Activated CD4-positive, alpha-beta T cell treated with anti-CD3 and anti-CD28 coated beads, Interleukin-2, amount 50 U/mL, for 24 hours (primary cell): ENCODE results near the gene ANGPTL4.
"Not testable (repeated sequence)": the region's sequence is repeated elsewhere in the genome, so short reads cannot be mapped to it uniquely, and the experiment has no call there.

Source experiments
- DNase-seq, 2 donors: peaks; one replicate each; pipeline ENCODE4 v3.0.0-alpha.2; 2020; ENCODE audit warnings: low read depth in 1 of 2, low spot score in 1 of 2

Gene ANGPTL4

DNA sequence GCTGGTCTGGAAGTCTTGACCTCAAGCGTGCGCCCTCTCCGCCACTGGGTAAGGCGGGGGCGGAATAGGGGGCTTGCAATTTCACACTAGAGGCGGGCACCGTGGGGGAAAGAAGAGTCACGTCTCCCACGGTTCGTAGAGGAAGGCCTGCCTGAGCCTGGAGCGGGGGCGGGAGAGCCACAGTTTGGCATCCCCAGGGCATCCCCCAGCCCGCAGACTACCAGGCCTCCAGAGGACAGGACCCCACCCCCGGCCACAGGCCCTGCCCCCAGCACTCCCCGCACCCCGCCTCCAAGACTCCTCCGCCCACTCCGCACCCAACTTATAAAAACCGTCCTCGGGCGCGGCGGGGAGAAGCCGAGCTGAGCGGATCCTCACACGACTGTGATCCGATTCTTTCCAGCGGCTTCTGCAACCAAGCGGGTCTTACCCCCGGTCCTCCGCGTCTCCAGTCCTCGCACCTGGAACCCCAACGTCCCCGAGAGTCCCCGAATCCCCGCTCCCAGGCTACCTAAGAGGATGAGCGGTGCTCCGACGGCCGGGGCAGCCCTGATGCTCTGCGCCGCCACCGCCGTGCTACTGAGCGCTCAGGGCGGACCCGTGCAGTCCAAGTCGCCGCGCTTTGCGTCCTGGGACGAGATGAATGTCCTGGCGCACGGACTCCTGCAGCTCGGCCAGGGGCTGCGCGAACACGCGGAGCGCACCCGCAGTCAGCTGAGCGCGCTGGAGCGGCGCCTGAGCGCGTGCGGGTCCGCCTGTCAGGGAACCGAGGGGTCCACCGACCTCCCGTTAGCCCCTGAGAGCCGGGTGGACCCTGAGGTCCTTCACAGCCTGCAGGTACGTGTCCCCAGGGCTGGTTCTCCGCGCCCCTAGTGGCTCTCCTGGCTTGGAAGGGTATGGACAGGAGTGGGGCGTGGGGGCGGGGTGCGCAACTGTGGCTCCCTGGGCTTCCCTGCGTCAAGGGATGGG is at the start of gene ANGPTL4:
Gene ANGPTL4 (plus strand): TSS at position 353 of the 969 bp plus-strand sequence. CDS start 167 bp downstream, at position 520.
- peak; percentile 19 to 32 for DNase-seq

DNA sequence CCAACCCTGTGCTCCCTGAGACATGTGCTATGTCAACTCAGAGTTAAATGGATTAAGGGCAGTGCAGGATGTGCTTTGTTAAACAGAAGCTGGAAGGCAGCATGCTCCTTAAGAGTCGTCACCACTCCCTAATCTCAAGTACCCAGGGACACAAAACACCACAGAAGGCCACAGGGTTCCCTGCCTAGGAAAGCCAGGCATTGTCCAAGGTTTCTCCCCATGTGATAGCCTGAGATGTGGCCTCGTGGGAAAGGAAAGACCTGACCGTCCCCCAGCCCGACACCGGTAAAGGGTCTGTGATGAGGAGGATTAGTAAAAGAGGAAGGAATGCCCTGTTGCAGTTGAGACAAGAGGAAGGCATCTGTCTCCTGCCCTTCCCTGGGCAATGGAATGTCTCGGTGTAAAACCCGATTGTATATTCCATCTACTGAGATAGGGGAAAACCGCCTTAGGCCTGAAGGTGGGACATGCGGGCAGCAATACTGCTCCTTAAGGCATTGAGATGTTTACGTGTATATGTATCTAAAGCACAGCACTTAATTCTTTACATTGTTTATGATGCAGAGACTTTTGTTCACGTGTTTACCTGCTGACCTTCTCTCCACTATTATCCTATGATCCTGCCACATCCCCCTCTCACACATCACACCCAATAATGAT is 48.8 kb upstream of the ANGPTL4 start:
- DNase-seq = not testable (repeated sequence)

GRCh38 chr19:8316351-8317125 is 47.4 kb upstream of the ANGPTL4 start:
- no peak for DNase-seq

- not testable (repeated sequence) for DNase-seq
These were observed 45.1 kb upstream of the ANGPTL4 start for GRCh38 chr19:8318835-8319234.

DNA sequence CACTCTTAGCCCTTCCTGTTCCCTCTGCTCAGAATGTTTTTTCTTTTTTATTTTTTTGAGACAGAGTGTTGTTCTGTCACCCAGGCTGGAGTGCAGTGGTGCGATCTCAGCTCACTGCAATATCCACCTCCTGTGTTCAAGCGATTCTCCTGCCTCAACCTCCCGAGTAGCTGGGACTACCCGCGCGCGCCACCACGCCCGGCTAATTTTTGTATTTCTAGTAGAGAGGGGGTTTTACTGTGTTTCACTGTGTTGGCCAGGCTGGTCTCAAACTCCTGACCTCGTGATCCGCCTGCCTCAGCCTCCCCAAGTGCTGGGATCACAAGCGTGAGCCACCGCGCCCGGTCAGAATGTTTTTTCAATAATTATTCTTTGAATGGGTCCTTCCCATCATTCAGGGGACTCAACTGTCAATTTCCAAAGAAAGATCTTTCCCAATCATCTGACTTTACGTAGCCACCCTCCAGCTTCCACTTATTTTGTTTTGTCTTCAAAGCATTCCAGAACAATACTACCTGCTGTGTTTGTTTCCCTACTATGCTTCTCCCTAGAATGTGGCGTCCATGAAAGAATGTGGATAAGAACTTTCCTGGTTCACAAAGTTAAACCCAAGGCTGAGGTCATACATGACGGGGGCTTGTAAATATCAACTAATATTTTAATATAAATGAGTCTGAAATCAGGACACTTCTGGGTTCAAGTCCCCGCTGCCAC is 44.0 kb upstream of the ANGPTL4 start:
- DNase-seq = no peak

- no peak for DNase-seq
These were observed 43.3 kb upstream of the ANGPTL4 start for GRCh38 chr19:8320564-8321066.

DNA sequence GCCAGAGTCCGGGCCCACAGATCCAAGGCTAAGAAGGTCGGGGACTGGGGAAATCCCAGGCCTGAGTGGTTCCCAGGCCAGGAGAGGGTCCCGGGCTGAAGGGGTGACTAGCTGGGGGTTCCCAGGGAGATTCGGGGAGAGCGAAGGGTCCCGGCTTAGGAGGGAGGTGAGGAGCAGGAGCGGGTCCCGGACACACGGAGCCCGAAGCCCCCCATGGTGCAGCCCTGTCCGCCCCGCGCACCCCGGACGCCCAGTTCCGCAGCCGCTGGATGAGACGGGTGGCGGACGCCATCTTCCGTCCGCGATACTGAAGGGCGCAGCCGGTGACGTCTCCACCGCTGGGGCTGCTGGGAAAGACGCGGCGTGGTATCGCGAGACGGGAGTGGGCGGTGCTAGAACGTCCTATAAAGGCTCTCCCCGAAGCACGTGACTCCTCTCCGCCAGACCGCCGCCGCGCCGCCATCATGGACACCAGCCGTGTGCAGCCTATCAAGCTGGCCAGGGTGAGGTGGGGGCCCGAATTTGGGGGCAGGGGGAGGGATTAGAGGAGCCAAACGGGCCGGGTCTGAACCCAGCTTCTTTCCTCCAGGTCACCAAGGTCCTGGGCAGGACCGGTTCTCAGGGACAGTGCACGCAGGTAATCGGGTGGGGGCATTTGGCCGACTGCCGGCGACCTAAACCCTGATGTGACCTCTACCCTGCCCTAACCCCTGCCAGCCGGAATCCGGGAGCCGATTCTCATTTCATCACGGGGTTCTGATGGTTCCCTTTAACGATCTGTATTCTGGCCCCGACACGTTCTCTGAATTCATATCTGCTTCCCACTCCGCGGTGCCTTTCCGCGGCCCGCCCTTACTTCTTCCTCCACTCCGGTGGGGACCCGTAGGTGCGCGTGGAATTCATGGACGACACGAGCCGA is 42.6 kb upstream of the ANGPTL4 start, which contains the start of the genes NDUFA7 and RPS28:
Gene NDUFA7 (minus strand): TSS at position 309 of the 919 bp plus-strand sequence. CDS start 17 bp downstream, at position 292.
Gene RPS28 (plus strand): TSS at position 430 of the 919 bp plus-strand sequence. CDS start 35 bp downstream, at position 465.
- DNase-seq = peak; percentile 94 to 96

- no peak for DNase-seq
These were observed 41.8 kb upstream of the ANGPTL4 start for GRCh38 chr19:8321986-8322637.

DNA sequence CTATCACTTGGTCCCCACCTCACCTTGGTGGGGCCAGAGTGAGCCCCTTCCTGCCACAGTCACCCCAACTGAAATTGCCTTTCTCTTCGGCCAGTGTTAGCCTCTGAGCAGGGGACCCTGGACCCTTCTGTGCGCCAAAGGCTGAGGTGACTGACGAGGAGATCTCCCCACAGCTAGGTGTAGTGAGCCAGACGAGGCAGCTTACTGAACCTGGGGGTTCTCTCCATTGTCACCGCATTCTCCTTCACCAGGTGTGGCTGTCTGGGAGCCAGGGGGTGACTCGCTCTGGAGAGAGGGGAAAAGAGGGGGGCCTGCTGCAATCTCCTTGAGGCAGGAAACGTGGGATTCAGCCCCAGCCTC is 41.3 kb upstream of the ANGPTL4 start:
- DNase-seq = no peak

DNA sequence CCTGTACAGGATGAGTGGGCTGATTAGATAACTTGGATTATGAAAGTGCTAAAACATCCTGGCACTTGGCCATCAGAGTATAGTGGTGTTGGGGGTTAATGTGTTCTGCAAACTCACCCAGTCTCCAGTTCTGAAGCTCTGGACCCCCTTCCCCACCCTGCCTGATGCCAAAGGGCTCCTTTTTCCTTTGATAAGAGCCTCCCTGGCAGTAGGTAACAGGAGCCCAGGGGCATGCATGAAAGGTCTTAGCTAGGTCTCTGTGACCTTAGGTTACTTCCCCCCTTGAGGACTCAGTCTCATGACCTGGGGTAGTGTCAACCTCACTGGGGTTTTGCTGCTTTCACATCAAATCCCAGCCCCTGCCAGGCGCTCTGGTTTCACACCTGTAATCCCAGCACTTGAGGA is 40.2 kb upstream of the ANGPTL4 start:
- DNase-seq = no peak

DNA sequence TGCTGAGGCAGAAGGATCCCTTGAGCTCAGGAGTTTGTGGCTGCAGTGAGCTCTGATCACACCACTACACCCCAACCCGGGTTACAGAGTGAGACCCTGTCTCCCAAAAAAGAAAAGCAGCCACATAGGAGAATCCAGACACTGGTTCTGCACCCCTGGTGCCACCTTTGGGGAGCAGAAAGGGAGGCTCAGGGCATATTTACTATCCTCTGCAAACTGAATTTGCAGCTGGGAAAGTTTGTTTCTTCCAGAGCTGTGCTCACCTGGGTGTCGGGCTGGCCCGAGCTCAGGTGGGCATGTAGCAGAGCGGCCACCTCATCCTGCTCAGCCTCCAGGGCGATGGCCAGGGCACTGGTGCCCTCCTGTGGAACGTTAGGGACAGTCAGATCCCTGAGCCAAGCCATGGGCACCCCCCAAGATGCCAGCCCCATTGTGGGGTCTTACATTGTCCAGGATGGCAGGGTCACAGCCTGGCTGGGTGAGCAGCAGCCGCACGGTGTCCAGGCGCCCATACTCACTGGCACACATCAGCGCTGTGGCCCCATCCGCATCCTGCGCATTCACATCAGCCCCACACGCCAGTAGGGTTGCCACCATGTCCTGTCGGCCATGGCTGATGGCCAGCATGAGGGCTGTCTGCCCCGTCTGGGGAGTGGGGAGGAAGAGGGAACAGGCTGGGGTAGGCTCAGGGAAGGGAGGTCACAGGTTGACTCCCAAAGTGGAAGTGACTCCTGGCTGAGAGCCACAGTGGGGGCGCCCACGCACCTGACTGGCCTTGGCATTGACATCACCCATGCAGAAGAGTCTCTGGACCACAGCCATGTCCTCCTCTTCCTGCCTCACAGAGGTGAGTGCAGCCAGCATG is 39.5 kb upstream of the ANGPTL4 start:
- no peak for DNase-seq

DNA sequence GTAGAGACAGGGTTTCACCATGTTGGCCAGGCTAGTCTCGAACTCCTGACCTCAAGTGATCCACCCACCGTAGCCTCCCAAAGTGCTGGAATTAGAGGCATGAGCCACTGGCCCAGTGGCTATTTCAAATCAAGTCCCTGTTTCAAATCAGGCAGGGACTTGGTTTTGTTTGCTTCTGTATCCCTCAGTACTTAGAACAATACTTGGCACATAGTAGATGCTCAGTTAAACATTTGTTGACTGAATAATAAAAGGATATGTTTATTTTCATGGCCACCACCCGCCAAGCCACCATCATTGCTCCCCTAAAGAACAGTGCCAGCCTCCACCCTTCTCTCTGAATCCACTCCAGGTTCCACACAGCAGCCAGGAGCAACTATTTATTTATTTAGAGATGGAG is 38.5 kb upstream of the ANGPTL4 start:
- DNase-seq = no peak

DNA sequence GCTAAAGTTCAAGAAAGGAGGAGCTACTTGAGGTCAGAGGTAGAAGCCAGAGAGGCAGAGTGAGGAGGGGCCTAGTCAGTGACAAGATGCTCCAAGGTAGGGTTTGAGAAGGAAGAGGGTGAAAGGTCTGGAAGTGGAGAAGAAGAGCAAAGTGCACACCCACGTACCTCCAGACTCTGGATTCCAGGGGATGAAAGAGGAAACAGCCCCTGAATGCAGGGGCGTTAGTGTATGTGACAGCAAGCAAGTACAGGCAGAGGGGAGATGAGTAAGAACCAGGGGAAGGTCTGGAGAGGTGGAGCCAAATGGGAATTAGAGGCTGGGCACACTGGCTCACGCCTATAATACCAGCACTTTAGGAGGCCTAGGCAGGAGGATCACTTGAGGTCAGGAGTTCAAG is 34.0 kb upstream of the ANGPTL4 start:
- no peak for DNase-seq

DNA sequence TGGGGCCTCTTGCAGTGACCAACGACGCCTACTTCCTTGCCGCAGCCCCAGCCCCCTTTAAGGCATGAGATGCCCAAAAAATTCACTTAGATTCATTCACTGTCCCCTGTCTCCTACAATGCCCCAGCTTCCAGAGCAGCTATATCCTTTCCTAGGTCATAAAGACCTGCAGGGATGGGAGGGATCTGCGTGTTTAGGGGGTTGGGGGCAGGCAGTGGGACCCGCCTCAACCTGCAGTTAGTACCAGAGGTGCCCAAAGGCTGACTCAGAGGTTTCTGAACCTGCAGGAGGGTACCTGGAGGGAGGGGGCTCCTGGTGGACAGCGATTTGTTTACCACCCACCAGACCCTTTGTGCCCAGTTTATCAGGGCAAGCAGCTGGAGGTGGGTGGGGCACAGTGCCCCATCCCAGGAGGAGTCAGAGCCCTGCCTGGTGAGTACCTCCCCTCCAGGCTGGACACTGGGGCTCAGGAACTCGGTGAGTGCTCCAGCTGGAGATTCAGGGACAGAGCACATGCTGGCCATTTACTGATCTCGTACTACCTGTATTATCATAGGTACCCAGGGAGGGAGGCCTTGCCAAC is 32.6 kb upstream of the ANGPTL4 start:
- DNase-seq = no peak

GRCh38 chr19:8332976-8333766 is 30.8 kb upstream of the ANGPTL4 start:
- DNase-seq = no peak

DNA sequence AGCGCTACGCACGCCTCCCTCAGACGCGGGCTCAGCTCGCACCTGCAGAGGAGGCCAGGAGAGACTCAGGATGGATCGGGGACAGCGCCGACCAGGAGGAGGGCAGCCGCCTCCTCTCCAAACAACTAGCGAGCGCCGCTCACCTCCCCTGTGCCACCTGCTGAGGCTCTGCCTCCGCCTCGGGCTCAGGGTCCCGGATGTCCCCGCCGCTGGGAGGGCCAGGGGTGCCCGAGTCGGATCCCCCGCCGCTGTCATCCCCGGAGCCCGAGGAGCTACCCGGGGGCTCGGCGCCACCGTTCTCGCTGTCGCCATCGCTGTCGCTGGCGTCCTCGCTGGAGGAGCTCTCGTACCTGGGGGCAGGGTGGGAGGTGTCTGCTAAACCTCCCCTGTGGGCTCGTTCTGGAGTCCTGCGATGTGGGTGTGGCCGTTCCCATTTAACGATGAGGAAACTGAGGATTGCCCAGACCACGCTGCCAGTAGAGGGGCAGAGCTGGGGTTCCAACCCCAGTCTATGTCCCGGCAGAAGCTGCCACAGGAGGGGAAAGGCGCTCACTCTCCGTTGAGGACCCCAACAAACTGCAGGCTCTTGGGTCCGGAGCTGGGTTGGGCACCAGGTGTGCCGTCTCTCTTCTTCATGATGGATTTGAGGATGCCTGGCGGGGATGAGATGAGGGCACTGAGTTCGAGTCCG is 30.0 kb upstream of the ANGPTL4 start:
- DNase-seq = no peak
